HepG2 (cell line): ENCODE data around the gene TEX22. TPM values are rescaled to one million over a fixed set of nuclear protein-coding genes. Genes with fewer than 3 reads are reported as not detected.

Experiments
- ATAC-seq: fragments of 200-7000 bp; cut with Tn5 transposase; 3 replicates; pipeline ENCODE4 v1.9.1; 2020; ENCODE audit warnings: mild to moderate bottlenecking, moderate library complexity
- BruUV-seq: library from RNA; stranded (reverse); fragments of 400-500 nt; replicated peaks from 2 replicates; lab custom pipeline; 2021; lab: Mats Ljungman, UMichigan
- CTCF ChIA-PET: fragments of 300-600 bp; formaldehyde crosslinking; extraction: SDS; loops from one replicate; lab custom pipeline; 2021; ENCODE audit warnings: low total read pairs, inconsistent platforms, low intra/inter-chr PET ratio; lab: Yijun Ruan, JAX
- POLR2A ChIA-PET: fragments of 350-600 bp; sonication (Branson Sonifier 250); formaldehyde crosslinking; loops from one replicate; lab custom pipeline; 2020; ENCODE audit warnings: antibody characterized with exemption, inconsistent platforms; lab: Yijun Ruan, JAX
- DNase-seq: peaks from one replicate; pipeline ENCODE4 v3.0.0-alpha.2; 2015; ENCODE audit warnings: low spot score
- FAIRE-seq: peaks from 3 replicates; lab custom pipeline; 2011; peaks lifted over from hg19 to GRCh38; lab: Jason Lieb, UNC
- H2AFZ ChIP-seq: one replicate; pipeline ENCODE4 v1.6.1; 2011; ENCODE audit warnings: low read length, inconsistent platforms
- H3K27ac ChIP-seq: fragments of 300-600 bp; 3 replicates; pipeline ENCODE4 v1.8.0; 2011; ENCODE audit warnings: mixed run types, mild to moderate bottlenecking, mixed read lengths, low read length, inconsistent platforms; ENCODE audit not compliant: insufficient read depth; ENCODE audit errors: extremely low read length
- H3K27me3 ChIP-seq, 2 experiments: fragments of 200-600 bp in 1 of 2; 2 replicates in 1 of 2; 3 replicates in 1 of 2; pipeline versions ENCODE4 v1.6.0 to v1.8.0; 2011; ENCODE audit warnings: low read length in 2 of 2, mild to moderate bottlenecking in 2 of 2, moderate library complexity in 2 of 2, inconsistent platforms in 1 of 2; ENCODE audit not compliant: insufficient read depth in 2 of 2, control insufficient read depth in 1 of 2
- H3K36me3 ChIP-seq, 2 experiments: fragments of 200-600 bp in 1 of 2; replicated peaks in 1 of 2; 2 replicates in 1 of 2; 3 replicates in 1 of 2; pipeline versions ENCODE4 v1.5.1 to v1.8.0; 2011; ENCODE audit warnings: low read length in 2 of 2, inconsistent platforms in 1 of 2; ENCODE audit not compliant: insufficient read depth in 2 of 2, control insufficient read depth in 1 of 2
- H3K4me1 ChIP-seq: 2 replicates; pipeline ENCODE4 v1.5.1; 2012; ENCODE audit warnings: low read length, inconsistent platforms; ENCODE audit not compliant: insufficient read depth
- H3K4me2 ChIP-seq: 2 replicates; pipeline ENCODE4 v1.6.0; 2011; ENCODE audit warnings: low read depth, low read length, inconsistent platforms
- H3K4me3 ChIP-seq, 3 experiments: fragments of 200-600 bp in 1 of 3; sonication (generic), shearing (Covaris generic) in 1 of 3; replicated peaks in 1 of 3; 2 replicates each; pipeline ENCODE4 v1.5.1; 2011 to 2016; ENCODE audit warnings: low read length in 3 of 3, inconsistent platforms in 2 of 3, low read depth in 2 of 3, mild to moderate bottlenecking in 2 of 3, control low read depth in 1 of 3, mixed read lengths in 1 of 3; ENCODE audit not compliant: insufficient read depth in 1 of 3
- H3K79me2 ChIP-seq: one replicate; pipeline ENCODE4 v1.6.1; 2011; ENCODE audit warnings: low read length, inconsistent platforms; ENCODE audit not compliant: insufficient read depth
- H3K9ac ChIP-seq: 2 replicates; pipeline ENCODE4 v1.6.0; 2011; ENCODE audit warnings: mild to moderate bottlenecking, low read depth, low read length, inconsistent platforms; ENCODE audit not compliant: insufficient read depth
- H3K9me3 ChIP-seq: 2 replicates; pipeline ENCODE4 v1.5.1; 2012; ENCODE audit warnings: mild to moderate bottlenecking, low read length
- H4K20me1 ChIP-seq: 2 replicates; pipeline ENCODE4 v1.6.0; 2011; ENCODE audit warnings: inconsistent platforms, mild to moderate bottlenecking, low read length, moderate library complexity; ENCODE audit not compliant: insufficient read depth
- ARNTL ChIP-seq: sonication (generic); formaldehyde crosslinking; IDR thresholded peaks from 2 replicates; pipeline ENCODE4 v1.4.0; 2020; ENCODE audit warnings: mild to moderate bottlenecking, missing genetic modification reagents
- ETV6 ChIP-seq: sonication (generic); formaldehyde crosslinking; conservative IDR thresholded peaks from 2 replicates; pipeline ENCODE4 v1.4.0; 2020; ENCODE audit warnings: missing genetic modification reagents
- ISL2 ChIP-seq: sonication (generic); formaldehyde crosslinking; IDR thresholded peaks from 2 replicates; pipeline ENCODE4 v1.5.0; 2020; ENCODE audit warnings: missing genetic modification reagents
- NFYB ChIP-seq: sonication (generic); formaldehyde crosslinking; IDR thresholded peaks from 2 replicates; pipeline ENCODE4 v1.4.0; 2020; ENCODE audit warnings: missing genetic modification reagents
- ONECUT2 ChIP-seq: sonication (generic); formaldehyde crosslinking; IDR thresholded peaks from 2 replicates; pipeline ENCODE4 v1.4.0; 2020; ENCODE audit warnings: missing genetic modification reagents
- SRSF9 ChIP-seq: fragments of 200-400 bp; formaldehyde crosslinking; IDR thresholded peaks from 2 replicates; pipeline ENCODE4 v1.6.1; 2018; ENCODE audit warnings: borderline replicate concordance, mild to moderate bottlenecking, low read depth, low read length; ENCODE audit not compliant: insufficient read depth, poor library complexity, severe bottlenecking
- ZFP90 ChIP-seq: sonication (generic); formaldehyde crosslinking; IDR thresholded peaks from 2 replicates; pipeline ENCODE4 v1.8.0; 2022; ENCODE audit warnings: missing genetic modification reagents, mild to moderate bottlenecking, inconsistent platforms, borderline replicate concordance
- ZMYM2 ChIP-seq: sonication (generic); formaldehyde crosslinking; IDR thresholded peaks from 2 replicates; pipeline ENCODE4 v1.8.0; 2022; ENCODE audit warnings: mild to moderate bottlenecking, missing genetic modification reagents
- ZNF207 ChIP-seq: fragments of 450-650 bp; IDR thresholded peaks from 2 replicates; pipeline ENCODE4 v1.6.1; 2016; ENCODE audit warnings: antibody characterized with exemption, borderline replicate concordance
- ZNF431 ChIP-seq: sonication (generic); formaldehyde crosslinking; IDR thresholded peaks from 2 replicates; pipeline ENCODE4 v1.9.0; 2022; ENCODE audit warnings: missing genetic modification reagents, low read depth, mild to moderate bottlenecking, borderline replicate concordance
- ZNF660 ChIP-seq: sonication (generic); formaldehyde crosslinking; IDR thresholded peaks from 2 replicates; pipeline ENCODE4 v1.5.1; 2020; ENCODE audit warnings: mild to moderate bottlenecking, low read depth, missing genetic modification reagents, borderline replicate concordance
- ZSCAN25 ChIP-seq: sonication (generic); formaldehyde crosslinking; IDR thresholded peaks from 2 replicates; pipeline ENCODE4 v1.8.0; 2022; ENCODE audit warnings: mild to moderate bottlenecking, missing genetic modification reagents
- WGBS: methylation state at CpG from one replicate; pipeline ENCODE4 v1.1.6; 2017; ENCODE audit warnings: low lambda C conversion rate; 5-methylcytosine and 5-hydroxymethylcytosine counted together
- in situ Hi-C: cut with HindIII; loops from 2 replicates; pipeline ENCODE4 v1.10.0; 2017; ENCODE audit warnings: low pct_unique_long_range_greater_than_20kb; ENCODE audit not compliant: extremely low pct_ligation_motif_present
- intact Hi-C: fragments of 100-400 bp; cut with micrococcal nuclease; formaldehyde crosslinking; loops from one replicate; pipeline ENCODE4 v1.10.0; 2022; ENCODE audit not compliant: unreplicated experiment
- polyA plus RNA-seq, 8 experiments: library from polyadenylated mRNA; depleted of rRNA in 3 of 8; stranded (reverse) in 7 of 8; unstranded in 1 of 8; fragments of >200 nt; fragmentation: Illumina TruSeq in 4 of 8; extraction: Trizol in 4 of 8; gene quantifications; 2 replicates each; pipeline versions ENCODE4 v1.2.1 to v1.2.3, GENCODE V29; 2011 to 2016; ENCODE audit warnings: low read depth in 4 of 8, missing spikeins in 1 of 8, mixed read lengths in 1 of 8; ENCODE audit not compliant: insufficient read depth in 1 of 8
- total RNA-seq, 5 experiments: library from RNA; depleted of rRNA; stranded (reverse); fragments of >200 nt; fragmentation: Illumina TruSeq; extraction: Trizol; gene quantifications; 2 replicates each; pipeline ENCODE4 v1.2.3, GENCODE V29; 2016; ENCODE audit warnings: low read depth in 1 of 5
- TF ChIP-seq, protein P1 (sequence below): sonication (generic); formaldehyde crosslinking; IDR thresholded peaks from 2 replicates; pipeline ENCODE4 v1.8.0; 2022; ENCODE audit warnings: mild to moderate bottlenecking, missing genetic modification reagents; ENCODE audit not compliant: insufficient replicate concordance
- TF ChIP-seq, protein P2 (sequence below): sonication (generic); formaldehyde crosslinking; IDR thresholded peaks from 2 replicates; pipeline ENCODE4 v1.5.0; 2020; ENCODE audit warnings: mild to moderate bottlenecking, missing genetic modification reagents

TEX22 gene
- total and polyA plus RNA-seq, 2 of the 13 experiments (the other 11 are each of a cell fraction or from before 2014, with no cell fraction given) = 0.07 to 0.27 TPM

DNA sequence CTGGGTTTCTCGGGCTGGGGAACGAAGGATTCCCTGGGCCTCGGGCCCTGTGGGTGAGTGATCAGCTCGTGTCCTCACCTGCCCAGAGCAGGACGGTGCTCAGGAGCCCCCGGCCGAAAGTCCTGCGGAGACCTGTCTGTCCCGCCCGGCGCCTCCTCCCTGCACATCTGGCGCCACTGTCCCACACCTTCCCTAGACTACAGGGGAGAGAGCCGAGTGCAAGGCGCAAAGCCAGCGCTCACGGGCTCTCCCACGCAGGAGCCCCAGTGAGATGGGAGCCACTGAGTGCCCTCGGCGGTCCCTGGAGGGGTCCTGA lies 13.1 kb upstream of the TEX22 start:
- Histone ChIP-seq H3K36me3 (no peaks in the 10 kb centered on the region), H3K4me2 (no peak overlapping the region), H2AFZ (no peak overlapping the region), H3K79me2 (no peaks in the 10 kb centered on the region), H3K9me3 (no peaks in the 10 kb centered on the region), H3K4me1 (no peaks in the 10 kb centered on the region), H3K4me3 (no peak overlapping the region), H3K27ac (no peak overlapping the region), H4K20me1 (no peaks in the 10 kb centered on the region), H3K27me3 (no peaks in the 10 kb centered on the region), H3K9ac (no peak overlapping the region)
- ChIA-PET POLR2A (no interaction called here), CTCF (no interaction called here)
- WGBS = 89% methylated on average over 11 of the region's 19 CpGs
- TF ChIP-seq ONECUT2 (CRISPR knock-in tag) (no peak), ISL2 (CRISPR knock-in tag) (no peak), ETV6 (CRISPR knock-in tag) (no peak), ZNF207 (no peak), NFYB (CRISPR knock-in tag) (no peak), ARNTL (CRISPR knock-in tag) (no peak), ZMYM2 (CRISPR knock-in tag) (no peak), ZFP90 (CRISPR knock-in tag) (no peak), ZSCAN25 (no peak), SRSF9 (no peak), ZNF660 (no peak), ZNF431 (CRISPR knock-in tag) (no peak)
- TF ChIP-seq, protein P1, sequence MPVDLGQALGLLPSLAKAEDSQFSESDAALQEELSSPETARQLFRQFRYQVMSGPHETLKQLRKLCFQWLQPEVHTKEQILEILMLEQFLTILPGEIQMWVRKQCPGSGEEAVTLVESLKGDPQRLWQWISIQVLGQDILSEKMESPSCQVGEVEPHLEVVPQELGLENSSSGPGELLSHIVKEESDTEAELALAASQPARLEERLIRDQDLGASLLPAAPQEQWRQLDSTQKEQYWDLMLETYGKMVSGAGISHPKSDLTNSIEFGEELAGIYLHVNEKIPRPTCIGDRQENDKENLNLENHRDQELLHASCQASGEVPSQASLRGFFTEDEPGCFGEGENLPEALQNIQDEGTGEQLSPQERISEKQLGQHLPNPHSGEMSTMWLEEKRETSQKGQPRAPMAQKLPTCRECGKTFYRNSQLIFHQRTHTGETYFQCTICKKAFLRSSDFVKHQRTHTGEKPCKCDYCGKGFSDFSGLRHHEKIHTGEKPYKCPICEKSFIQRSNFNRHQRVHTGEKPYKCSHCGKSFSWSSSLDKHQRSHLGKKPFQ (CRISPR knock-in tag) = no peak
- TF ChIP-seq, protein P2, sequence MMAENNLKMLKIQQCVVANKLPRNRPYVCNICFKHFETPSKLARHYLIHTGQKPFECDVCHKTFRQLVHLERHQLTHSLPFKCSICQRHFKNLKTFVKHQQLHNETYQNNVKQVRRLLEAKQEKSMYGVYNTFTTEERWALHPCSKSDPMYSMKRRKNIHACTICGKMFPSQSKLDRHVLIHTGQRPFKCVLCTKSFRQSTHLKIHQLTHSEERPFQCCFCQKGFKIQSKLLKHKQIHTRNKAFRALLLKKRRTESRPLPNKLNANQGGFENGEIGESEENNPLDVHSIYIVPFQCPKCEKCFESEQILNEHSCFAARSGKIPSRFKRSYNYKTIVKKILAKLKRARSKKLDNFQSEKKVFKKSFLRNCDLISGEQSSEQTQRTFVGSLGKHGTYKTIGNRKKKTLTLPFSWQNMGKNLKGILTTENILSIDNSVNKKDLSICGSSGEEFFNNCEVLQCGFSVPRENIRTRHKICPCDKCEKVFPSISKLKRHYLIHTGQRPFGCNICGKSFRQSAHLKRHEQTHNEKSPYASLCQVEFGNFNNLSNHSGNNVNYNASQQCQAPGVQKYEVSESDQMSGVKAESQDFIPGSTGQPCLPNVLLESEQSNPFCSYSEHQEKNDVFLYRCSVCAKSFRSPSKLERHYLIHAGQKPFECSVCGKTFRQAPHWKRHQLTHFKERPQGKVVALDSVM = no peak
- in situ Hi-C loops = no loop called here
- FAIRE-seq = no peak
- BruUV-seq = no TSS peak
- DNase-seq = no peak
- intact Hi-C loops = no loop called here
- ATAC-seq = no peak
